ENCODE results near the gene HELB.
A peak's percentile ranks its signal among the peaks of the same experiment; 100 is the strongest.

The HELB gene

DNA sequence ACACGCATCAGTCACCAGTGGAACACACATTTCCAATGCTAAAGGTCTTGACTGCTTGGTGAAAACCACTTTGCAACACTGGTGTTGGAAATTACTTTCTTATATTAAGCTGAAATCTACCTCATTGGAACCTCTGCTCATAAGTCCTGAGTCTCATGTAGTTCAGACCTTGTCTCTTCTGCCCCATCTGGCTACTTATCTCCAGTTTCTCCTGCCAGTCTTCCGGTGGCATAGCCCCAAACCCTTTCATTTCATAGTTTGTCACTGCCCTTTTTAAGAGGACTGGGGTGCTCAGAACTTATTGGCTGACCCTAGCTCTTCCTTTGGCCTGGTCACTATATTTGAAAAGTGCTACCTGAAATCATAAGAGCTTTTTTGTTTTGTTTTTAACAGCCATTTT, 43.7 kb downstream of the HELB start:
- DNase-seq (ENCODE audit: low read depth, low spot score) = no peak
- no peak overlapping the region for H3K4me3 ChIP-seq (ENCODE audit: low read length)

DNA sequence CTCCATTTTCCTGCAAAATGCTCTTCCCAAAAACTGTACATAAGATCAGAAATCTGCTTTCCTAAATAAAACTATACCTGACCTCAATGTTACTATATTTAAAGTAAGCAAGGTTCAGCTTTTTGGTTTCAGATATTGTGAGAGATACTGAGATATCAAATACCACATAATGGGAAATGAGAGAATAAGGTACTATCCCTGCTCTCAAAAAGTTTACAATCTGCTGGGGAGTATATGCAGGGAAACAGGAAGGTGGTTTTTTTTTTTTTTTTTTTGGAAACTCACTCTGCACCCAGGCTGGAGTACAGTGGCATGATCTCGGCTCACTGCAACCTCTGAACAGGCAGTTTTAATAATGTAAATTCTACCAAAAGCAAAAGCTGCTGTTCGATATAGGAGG, 49.0 kb downstream of the HELB start:
- DNase-seq (ENCODE audit: low read depth, low spot score) = no peak

DNA sequence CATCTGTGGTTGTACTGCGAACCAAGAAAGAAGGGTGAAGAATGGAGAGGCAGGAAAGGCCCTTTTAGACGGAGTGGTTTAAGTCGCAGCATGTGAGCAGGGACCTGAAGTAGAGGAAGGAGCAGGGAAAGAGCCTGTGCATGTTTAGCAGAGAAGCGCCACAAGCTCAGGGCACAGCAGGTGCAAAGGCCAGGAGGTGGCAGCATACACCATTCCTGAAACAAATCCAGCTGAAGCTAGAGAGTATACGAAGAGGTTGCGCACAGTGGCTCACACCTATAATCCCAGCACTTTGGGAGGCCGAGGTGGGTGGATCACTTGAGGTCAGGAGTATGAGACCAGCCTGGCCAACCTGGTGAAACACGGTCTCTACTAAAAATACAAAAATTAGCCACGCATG, 49.9 kb downstream of the HELB start:
- no peak overlapping the region for H3K4me3 ChIP-seq (ENCODE audit: low read length)
- peak; percentile 37 for DNase-seq (ENCODE audit: low read depth, low spot score)

More for the DNA sequence above, 49.0 kb downstream of the HELB start:
- H3K4me3 ChIP-seq (ENCODE audit: low read length) = no peak overlapping the region

DNA sequence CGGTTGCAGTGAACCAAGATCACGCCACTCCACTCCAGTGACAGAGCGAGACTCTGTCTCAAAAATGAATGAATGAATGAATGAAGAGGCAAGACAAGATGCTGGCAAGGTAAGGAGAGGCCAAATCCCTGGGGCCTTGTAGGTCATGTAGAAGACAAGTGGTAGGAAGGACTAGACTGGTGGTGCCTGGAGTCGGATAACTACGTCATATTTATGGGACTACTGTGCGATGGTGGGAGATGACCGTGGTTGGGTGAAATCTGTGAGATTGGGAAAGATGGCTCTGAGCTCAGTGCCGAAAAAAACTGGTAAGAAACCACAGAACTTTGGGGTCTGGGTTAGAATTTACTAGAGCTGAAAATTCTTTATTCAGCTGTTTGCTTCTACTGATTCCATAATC, 50.6 kb downstream of the HELB start:
- H3K4me3 ChIP-seq (ENCODE audit: low read length) = no peak overlapping the region

DNA sequence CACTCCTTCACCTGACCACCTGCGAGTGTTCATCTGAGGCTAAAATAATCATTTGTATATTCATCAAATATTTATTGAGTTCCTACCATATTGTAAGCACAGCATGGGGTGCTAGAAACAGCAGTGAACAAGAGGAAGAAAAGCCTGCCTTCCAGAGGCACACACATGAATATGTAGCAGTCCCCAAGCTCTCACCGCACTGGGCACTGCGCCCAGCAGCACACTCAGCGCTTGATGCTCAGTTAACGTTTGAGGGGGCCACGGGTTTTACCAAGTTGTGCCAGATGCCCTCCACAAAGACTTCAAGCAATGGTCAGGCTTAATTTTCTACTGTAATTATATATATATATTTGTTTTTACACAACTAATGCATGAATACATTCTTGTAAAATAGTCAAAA, 52.0 kb downstream of the HELB start:
- no peak overlapping the region for H3K4me3 ChIP-seq (ENCODE audit: low read length)
- no peak for DNase-seq (ENCODE audit: low read depth, low spot score)

More for the DNA sequence above, 50.6 kb downstream of the HELB start:
- no peak for DNase-seq (ENCODE audit: low read depth, low spot score)

DNA sequence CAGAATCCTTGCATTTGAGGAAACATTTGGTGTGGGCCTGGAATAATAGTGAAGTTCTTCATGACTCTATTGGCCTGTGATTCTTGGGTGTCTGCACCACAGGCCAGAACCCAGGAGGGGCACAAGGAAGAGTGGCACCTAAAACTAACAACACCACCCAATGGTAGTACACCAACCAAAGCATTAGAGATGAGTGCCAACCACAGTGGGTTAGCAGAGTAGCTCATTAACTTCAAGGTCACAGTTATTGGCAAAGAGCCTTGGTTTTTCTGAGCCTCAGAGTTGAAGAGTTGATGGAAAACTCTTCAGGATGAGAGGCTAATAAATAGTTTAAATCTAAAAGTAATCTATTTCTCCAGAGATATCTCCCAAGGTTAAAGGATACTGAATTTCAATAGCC, 57.0 kb downstream of the HELB start:
- DNase-seq (ENCODE audit: low read depth, low spot score) = no peak

DNA sequence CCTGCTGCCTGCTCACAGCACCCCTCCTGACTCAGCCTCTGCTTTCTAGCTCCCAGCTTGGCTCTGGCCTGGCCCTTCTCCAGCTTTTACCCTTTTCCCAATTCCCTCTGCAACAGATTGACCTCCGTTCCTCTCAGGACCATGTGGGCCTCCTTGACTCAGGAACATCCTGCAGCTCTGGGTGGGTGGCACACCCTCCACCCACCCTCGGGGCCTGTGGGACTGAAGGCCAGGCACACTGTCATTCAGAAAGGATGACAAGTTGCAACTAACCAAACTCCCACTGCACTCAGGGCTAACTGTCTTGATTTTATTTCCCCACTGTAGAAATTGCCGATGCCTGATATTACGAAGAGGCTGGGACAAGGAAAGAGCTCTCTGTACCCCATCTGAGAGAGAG, 59.4 kb downstream of the HELB start:
- DNase-seq (ENCODE audit: low read depth, low spot score) = no peak

More for the DNA sequence above, 57.0 kb downstream of the HELB start:
- H3K4me3 ChIP-seq (ENCODE audit: low read length) = no peak overlapping the region

DNA sequence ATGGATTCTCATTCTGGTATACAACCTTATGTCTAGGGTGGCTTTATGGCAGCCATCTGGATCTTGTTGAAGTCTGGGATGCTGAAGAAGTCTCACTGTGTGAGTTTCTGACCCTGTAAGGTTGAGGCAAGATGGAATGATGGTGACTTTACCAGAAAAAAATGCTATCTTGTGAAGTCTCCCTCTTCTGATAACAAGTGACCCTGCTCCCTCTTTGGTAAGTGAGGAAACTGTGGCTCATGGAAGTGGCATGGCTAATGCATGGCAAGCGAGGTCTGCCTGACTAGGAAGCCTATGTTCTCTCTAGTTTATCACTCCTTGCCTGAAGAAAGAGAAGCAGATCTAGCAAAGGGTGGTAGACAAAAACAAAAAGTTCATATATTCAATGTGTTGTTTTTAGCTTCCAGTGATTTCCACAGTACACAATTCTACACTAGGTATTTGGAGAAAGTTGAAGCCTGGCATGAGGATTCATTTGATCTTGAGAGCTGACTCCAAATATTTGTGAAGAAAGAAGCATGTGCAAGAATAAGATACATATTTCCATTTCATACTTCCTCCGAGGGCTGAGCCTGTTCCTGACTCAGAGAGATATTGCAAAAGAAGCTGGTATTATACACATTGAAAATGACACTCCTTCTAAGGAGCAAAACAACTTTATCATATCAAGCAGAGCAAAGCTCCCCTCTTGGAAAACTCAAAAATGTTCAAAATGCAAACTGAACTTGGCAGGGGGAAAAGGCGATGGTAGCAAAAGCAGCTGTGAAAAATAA, 63.6 kb downstream of the HELB start:
- no peak overlapping the region for H3K4me3 ChIP-seq (ENCODE audit: low read length)
- DNase-seq (ENCODE audit: low read depth, low spot score) = no peak

More for the DNA sequence above, 59.4 kb downstream of the HELB start:
- H3K4me3 ChIP-seq (ENCODE audit: low read length) = no peak overlapping the region

DNA sequence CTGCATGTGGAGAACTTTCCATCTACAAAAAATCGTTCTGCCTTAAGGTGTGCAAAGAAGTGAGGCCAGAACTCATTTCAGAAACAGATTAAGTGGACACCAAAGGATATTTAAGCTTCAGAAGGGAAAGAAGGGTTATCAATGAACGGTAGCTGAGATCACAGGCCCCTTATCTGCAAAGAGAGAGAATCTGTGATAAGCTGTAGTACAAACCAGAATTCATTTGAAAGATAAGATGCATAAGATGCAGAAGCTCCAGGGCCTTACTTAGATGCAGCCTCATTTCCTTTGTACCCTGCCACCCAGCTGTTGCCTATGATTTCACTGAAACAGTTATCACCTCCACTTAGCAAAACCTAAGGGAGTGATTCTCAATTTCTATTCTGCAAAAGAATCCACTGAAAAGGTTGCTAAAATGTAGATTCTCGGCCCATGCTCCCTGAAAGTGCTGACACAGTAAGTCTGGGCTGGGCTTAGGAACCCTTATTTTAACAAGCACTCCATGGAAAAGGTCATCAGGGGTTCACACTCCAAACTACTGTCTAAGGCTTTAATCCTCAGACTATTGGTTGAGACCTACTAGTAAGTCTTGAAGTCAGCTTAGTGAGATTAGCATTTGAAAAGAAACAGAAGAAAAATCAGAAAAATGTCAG, 64.8 kb downstream of the HELB start:
- DNase-seq (ENCODE audit: low read depth, low spot score) = no peak
- no peak overlapping the region for H3K4me3 ChIP-seq (ENCODE audit: low read length)

DNA sequence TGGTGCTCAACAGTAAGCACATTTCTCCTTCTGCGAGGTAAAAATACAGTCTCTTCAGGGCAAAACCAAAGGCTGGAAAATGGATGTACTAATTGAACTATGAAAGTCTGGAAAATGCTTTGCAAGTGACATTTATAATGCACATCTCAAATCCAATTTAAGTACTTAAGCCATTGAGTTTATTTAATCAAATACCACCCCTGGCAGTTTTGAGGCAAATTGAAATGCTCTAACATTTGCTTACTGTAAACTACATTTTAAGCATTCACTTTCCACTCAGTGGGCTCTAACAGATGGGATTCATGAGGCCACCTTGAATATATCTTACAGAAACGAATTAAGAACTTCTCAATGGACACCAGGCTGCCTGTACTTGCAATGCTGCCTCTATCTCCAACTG, 69.7 kb downstream of the HELB start:
- no peak overlapping the region for H3K4me3 ChIP-seq (ENCODE audit: low read length)
- no peak for DNase-seq (ENCODE audit: low read depth, low spot score)

DNA sequence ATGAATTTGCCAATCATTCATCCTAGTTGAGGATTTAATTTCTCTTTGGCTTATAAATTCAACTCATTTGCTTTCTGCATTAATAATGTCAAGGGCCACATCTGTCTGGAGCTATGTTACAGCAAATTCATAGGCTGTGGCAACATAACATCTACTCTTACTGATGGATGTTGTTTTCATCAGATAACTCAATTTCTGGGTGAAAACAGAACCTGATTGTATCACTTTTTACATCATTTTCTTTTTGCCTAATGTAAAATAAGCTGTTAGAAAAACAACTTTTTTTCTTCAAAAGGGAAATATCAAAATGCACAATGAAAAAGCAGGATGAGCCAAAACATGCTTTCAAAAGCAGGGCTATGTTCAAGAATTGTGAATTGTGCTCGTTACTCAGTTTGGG, 73.3 kb downstream of the HELB start:
- DNase-seq (ENCODE audit: low read depth, low spot score) = no peak
- no peak overlapping the region for H3K4me3 ChIP-seq (ENCODE audit: low read length)

DNA sequence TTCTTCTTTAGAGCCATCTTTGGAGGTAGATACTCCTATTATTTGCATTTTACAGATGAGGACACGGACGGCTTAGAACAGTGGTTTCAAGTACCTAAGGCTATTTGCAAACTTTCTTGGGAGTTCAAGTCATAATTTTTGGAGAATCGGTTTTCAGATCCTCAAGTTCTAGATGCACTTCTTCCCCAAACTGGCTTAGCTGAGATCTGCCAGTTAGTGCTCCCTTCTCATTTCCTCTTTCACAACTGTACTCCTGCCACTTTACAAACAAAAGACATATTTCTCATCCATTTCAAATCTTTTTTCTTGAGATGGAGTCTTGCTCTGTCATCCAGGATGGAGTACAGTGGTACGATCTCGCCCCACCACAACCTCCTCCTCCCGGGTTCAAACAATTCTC, 77.3 kb downstream of the HELB start:
- no peak for DNase-seq (ENCODE audit: low read depth, low spot score)
- no peak overlapping the region for H3K4me3 ChIP-seq (ENCODE audit: low read length)

DNA sequence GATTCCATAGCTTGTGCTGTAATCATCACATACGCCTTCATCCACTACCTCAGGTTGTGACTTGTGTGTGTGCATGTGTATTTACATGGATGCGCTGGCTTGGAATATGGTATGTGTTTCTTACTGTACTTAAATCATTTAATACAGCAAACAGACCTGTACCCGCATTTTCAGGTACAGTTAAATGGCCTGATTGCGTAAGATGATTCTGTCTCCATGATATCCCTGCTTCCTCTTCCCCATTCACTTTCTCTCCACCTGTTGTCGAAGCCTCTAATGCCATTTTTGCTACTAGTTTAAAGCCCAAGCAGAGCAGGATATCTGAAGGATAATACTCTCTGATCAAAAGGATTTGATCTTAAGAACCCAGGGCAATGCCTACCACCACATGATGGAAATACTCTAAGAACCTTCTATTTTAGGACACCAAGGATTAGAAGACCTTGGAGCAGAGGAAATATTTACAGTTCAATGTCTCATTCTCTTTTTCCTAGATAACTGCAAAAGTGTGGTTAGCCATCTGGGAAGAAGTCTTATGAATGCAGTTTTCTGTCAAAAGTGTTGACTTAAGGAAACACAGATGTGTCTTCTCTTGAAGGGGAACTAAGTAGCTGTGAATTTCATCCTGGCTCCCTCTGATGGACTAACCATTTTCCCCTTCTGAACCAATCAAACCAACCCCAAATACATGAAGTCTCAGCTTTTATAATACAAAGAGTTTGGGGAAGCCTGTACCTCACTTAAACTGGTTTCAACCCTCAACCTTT, 78.7 kb downstream of the HELB start:
- H3K4me3 ChIP-seq (ENCODE audit: low read length) = no peak overlapping the region
- no peak for DNase-seq (ENCODE audit: low read depth, low spot score)

DNA sequence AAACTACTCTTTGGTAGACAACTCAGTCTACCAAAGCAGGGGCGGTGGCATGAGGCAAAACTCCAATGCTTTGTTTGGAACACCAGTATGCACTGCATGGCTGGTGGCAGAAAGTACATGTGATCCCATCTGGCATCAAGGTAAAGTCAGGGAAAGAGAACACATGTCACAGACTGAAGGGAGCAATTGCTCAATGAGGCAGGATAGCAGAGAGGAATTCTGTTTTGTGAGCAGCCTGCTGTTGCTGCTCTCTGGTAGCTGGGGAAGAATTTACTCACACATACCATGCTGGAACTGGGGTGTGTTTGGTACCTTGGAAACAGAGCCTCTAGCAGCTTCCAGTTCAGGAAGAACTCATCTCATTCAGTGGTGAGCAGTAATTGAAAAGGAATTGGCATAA, 84.8 kb downstream of the HELB start:
- H3K4me3 ChIP-seq (ENCODE audit: low read length) = no peak overlapping the region
- no peak for DNase-seq (ENCODE audit: low read depth, low spot score)
